ENCODE results near the gene FBXO47. TPM values are rescaled to one million over a fixed set of nuclear protein-coding genes. Genes with fewer than 3 reads are reported as not detected.

Gene FBXO47
- total and polyA plus RNA-seq, 10 of the 15 experiments (the other 5 are each of a cell fraction or from before 2014, with no cell fraction given) = 0.04 to 0.06 (median 0.06) TPM; not detected in 7

- no peak for TF ChIP-seq E2F4 (IDR thresholded peaks at IDR 0.05; ENCODE audit: low read depth, low read length)
- TF ChIP-seq WRNIP1 (IDR thresholded peaks at IDR 0.05; ENCODE audit: borderline replicate concordance, low read depth, low read length) = no peak
- no peak for TF ChIP-seq MEF2A (IDR thresholded peaks at IDR 0.05; ENCODE audit: insufficient read depth, low read depth, low read length)
- TF ChIP-seq CBFB (IDR thresholded peaks at IDR 0.05; ENCODE audit: low read depth) = peak; percentile 64; the same call in 1 of the 2 replicates
- TF ChIP-seq, protein P1, sequence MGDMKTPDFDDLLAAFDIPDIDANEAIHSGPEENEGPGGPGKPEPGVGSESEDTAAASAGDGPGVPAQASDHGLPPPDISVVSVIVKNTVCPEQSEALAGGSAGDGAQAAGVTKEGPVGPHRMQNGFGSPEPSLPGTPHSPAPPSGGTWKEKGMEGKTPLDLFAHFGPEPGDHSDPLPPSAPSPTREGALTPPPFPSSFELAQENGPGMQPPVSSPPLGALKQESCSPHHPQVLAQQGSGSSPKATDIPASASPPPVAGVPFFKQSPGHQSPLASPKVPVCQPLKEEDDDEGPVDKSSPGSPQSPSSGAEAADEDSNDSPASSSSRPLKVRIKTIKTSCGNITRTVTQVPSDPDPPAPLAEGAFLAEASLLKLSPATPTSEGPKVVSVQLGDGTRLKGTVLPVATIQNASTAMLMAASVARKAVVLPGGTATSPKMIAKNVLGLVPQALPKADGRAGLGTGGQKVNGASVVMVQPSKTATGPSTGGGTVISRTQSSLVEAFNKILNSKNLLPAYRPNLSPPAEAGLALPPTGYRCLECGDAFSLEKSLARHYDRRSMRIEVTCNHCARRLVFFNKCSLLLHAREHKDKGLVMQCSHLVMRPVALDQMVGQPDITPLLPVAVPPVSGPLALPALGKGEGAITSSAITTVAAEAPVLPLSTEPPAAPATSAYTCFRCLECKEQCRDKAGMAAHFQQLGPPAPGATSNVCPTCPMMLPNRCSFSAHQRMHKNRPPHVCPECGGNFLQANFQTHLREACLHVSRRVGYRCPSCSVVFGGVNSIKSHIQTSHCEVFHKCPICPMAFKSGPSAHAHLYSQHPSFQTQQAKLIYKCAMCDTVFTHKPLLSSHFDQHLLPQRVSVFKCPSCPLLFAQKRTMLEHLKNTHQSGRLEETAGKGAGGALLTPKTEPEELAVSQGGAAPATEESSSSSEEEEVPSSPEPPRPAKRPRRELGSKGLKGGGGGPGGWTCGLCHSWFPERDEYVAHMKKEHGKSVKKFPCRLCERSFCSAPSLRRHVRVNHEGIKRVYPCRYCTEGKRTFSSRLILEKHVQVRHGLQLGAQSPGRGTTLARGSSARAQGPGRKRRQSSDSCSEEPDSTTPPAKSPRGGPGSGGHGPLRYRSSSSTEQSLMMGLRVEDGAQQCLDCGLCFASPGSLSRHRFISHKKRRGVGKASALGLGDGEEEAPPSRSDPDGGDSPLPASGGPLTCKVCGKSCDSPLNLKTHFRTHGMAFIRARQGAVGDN (IDR thresholded peaks at IDR 0.05) = peak; percentile 87
- TF ChIP-seq LARP7 (IDR thresholded peaks at IDR 0.05) = no peak
- no peak for TF ChIP-seq NR2C2 (IDR thresholded peaks at IDR 0.05; ENCODE audit: borderline replicate concordance, control insufficient read depth, insufficient read length, low read depth)
- TF ChIP-seq RAD51 (IDR thresholded peaks at IDR 0.05) = no peak
- TF ChIP-seq NBN (IDR thresholded peaks at IDR 0.05) = peak; percentile 87
- TF ChIP-seq PAX8 (IDR thresholded peaks at IDR 0.05) = no peak
- TF ChIP-seq, protein P2, sequence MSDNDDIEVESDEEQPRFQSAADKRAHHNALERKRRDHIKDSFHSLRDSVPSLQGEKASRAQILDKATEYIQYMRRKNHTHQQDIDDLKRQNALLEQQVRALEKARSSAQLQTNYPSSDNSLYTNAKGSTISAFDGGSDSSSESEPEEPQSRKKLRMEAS (IDR thresholded peaks at IDR 0.05; ENCODE audit: low read depth, low read length) = peak; percentile 64; the same call in 1 of the 2 replicates
- TF ChIP-seq SREBF2 (IDR thresholded peaks at IDR 0.05; ENCODE audit: low read length) = no peak
- TF ChIP-seq YY1 (IDR thresholded peaks at IDR 0.05; ENCODE audit: low read depth, low read length) = peak; percentile 20; the same call in 1 of the 2 replicates
- TF ChIP-seq, protein P3, sequence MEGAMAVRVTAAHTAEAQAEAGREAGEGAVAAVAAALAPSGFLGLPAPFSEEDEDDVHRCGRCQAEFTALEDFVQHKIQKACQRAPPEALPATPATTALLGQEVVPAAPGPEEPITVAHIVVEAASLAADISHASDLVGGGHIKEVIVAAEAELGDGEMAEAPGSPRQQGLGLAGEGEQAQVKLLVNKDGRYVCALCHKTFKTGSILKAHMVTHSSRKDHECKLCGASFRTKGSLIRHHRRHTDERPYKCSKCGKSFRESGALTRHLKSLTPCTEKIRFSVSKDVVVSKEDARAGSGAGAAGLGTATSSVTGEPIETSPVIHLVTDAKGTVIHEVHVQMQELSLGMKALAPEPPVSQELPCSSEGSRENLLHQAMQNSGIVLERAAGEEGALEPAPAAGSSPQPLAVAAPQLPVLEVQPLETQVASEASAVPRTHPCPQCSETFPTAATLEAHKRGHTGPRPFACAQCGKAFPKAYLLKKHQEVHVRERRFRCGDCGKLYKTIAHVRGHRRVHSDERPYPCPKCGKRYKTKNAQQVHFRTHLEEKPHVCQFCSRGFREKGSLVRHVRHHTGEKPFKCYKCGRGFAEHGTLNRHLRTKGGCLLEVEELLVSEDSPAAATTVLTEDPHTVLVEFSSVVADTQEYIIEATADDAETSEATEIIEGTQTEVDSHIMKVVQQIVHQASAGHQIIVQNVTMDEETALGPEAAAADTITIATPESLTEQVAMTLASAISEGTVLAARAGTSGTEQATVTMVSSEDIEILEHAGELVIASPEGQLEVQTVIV (IDR thresholded peaks at IDR 0.05; ENCODE audit: borderline replicate concordance, partially characterized antibody) = no peak
- TF ChIP-seq POLR2AphosphoS5 (IDR thresholded peaks at IDR 0.05; ENCODE audit: low read length) = peak; percentile 39; the same call in 1 of the 2 replicates
- TF ChIP-seq, protein P4, sequence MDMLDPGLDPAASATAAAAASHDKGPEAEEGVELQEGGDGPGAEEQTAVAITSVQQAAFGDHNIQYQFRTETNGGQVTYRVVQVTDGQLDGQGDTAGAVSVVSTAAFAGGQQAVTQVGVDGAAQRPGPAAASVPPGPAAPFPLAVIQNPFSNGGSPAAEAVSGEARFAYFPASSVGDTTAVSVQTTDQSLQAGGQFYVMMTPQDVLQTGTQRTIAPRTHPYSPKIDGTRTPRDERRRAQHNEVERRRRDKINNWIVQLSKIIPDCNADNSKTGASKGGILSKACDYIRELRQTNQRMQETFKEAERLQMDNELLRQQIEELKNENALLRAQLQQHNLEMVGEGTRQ (IDR thresholded peaks at IDR 0.05; ENCODE audit: borderline replicate concordance, low read depth, low read length) = no peak
- peak; percentile 62 for TF ChIP-seq MTA2 (IDR thresholded peaks at IDR 0.05; ENCODE audit: low read depth)
- no peak for TF ChIP-seq YBX1 (IDR thresholded peaks at IDR 0.05)
- TF ChIP-seq EGR1 (IDR thresholded peaks at IDR 0.05; ENCODE audit: borderline replicate concordance in 1 of 2, low read depth in 2 of 2, low read length in 2 of 2) = peak in 1 of 2 experiments; percentile 87; a peak in 2 of 3 replicates
Observed at GRCh38 chr17:38898812-38899348, 68.3 kb downstream of the FBXO47 start (continued).
